HFF-Myc (cell line): Measurements from ENCODE around the gene COMMD1.

Source experiments
- DNase-seq: peaks from one replicate; pipeline ENCODE4 v3.0.0-alpha.2; 2011; ENCODE audit warnings: low read depth; ENCODE audit errors: extremely low read depth
- H3K4me3 ChIP-seq: replicated peaks from 2 replicates; pipeline ENCODE4 v1.5.1; 2011; ENCODE audit warnings: low read depth, mild to moderate bottlenecking, control low read depth, low read length
- TF ChIP-seq, protein P1 (sequence below): IDR thresholded peaks from 2 replicates; pipeline ENCODE4 v1.5.1; 2012; ENCODE audit warnings: mild to moderate bottlenecking, low read depth, low read length, control low read depth; ENCODE audit errors: missing control alignments

COMMD1 gene

DNA sequence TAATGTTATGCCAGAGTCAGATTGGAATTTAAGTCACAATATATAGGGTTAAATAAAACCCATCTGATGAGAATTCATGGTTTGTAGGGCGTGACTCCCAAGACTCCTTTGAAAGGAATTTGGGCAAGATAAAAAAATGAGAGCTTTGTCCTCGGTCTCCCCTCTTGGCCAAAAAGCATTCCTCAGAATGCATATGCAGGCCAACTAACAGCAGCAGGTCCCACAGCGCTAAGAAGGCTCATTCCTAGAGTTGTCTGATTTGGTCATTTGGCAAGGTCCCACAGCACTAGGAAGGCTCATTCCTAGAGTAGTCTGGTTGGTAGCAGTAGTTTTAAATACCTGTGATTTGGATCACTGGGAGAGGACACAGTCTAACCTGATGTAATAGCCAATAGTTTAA, 184.2 kb downstream of the COMMD1 start:
- no peak overlapping the region for H3K4me3 ChIP-seq
- DNase-seq: no peak
- TF ChIP-seq, protein P1, sequence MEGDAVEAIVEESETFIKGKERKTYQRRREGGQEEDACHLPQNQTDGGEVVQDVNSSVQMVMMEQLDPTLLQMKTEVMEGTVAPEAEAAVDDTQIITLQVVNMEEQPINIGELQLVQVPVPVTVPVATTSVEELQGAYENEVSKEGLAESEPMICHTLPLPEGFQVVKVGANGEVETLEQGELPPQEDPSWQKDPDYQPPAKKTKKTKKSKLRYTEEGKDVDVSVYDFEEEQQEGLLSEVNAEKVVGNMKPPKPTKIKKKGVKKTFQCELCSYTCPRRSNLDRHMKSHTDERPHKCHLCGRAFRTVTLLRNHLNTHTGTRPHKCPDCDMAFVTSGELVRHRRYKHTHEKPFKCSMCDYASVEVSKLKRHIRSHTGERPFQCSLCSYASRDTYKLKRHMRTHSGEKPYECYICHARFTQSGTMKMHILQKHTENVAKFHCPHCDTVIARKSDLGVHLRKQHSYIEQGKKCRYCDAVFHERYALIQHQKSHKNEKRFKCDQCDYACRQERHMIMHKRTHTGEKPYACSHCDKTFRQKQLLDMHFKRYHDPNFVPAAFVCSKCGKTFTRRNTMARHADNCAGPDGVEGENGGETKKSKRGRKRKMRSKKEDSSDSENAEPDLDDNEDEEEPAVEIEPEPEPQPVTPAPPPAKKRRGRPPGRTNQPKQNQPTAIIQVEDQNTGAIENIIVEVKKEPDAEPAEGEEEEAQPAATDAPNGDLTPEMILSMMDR: no peak

DNA sequence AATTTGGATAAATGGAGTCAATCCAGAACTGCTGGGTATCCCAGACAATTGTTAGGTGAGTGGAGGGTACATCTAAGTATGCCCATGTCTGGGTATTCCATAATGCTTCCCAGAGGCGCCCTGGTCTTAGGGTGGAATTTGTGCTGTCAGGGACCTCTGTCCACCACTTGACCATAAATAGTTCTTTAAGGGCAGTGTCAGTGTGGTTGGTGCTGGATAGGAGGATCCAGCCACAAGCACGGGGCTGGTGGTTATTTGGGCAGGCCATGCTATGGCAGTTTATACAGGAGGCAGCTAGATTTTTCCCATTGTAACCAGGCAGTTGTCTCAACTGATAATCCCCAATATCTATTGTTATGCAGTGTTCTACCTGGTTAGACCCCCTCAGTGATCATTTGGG, 186.0 kb downstream of the COMMD1 start:
- H3K4me3 ChIP-seq: no peak overlapping the region
- TF ChIP-seq, protein P1: no peak

DNA sequence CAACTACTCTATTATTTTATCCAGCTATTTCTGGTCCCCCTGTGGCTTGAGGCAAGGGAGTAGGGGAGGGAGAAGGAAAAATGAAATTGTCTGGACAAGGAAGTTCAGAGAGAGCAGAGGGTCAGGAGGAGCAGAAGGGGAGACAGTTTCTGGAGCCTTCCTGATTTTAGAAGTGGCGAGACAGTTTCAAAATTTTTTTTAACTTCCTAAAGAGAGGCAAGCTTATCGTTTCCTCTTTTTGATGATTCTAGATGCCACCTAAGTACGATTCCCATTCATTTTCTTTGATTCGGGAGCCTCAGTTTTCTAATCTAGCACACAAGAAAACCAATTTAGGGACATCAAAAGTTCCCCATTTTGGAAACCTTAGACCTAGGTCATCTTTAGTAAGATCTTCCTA, 193.6 kb downstream of the COMMD1 start:
- H3K4me3 ChIP-seq: no peak overlapping the region
- DNase-seq: no peak
- TF ChIP-seq, protein P1: no peak

More for the DNA sequence above, 186.0 kb downstream of the COMMD1 start:
- no peak for DNase-seq

DNA sequence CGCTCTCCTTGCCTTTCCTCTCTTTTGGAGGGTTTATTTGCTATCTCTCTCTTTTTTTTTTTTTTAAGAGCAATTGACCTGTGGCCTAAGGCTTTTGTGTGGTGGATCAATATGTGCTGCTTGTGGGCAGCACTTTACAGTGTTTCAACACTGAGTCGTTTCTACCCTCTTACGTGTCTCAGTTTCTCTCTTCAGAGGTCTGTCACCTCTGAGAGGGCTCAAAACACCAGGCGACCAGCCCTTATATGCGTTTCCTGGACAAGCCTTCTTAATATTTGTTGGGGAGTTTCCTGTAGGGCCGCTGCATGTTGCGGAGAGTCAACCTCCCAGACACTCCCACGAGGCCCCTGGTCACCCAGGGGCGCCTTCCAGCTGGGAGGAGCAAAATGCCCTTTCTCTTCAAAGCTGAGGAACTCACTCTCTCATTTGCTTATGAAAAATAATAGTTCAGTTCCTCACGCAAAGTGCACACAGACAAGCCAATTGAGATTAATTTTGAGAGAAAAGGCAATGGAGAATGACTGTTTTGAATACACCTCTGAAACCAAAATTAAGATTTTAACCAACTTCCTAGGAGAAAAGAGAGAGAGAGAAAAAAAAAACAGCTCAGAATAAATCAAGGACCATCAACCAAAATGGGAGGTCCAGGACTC, 194.2 kb downstream of the COMMD1 start:
- DNase-seq: no peak
- TF ChIP-seq, protein P1: no peak
- H3K4me3 ChIP-seq: no peak overlapping the region

DNA sequence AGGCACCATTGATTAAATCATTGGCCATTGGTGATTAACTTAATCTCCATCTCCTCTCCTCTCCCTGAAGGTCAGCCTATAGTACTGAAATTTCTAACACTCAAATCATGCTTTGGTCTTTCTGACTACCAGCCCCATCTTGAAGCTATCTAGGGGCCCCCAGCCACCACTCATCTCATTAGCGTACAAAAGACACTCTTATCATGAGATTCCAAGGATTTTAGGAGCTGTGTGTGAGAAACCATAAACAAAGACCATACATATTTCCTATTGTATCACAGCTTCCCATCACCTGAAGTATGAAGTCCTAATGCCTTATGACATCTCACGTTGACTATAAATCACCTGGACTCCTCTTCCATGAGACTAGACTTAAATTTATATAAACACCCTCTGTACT, 196.4 kb downstream of the COMMD1 start:
- DNase-seq: no peak
- no peak overlapping the region for H3K4me3 ChIP-seq
- TF ChIP-seq, protein P1: no peak

DNA sequence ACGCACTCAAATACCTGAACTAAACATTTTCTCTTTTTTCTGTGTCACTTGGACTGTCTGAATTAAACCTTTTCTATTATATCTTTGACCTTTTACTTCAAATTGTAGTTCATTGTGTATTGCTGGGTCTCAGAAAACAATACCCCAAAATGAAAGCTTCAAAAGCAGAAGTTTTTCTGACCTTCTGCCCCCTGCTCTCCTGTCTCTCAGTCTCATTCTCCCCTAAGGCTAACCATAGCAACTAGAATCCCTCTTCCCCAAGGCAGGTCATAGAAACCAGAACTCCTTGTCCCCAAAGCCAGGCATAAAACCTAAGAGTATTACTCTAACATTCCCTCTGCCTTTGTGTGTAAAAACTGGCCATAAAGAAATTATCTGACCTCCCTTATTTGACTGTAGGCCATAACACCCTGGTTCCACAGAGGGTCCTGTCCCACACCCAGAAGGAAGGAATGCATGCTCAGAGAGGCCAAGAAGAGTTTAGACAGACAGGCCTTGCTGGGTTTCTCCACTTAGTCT, 197.0 kb downstream of the COMMD1 start:
- no peak for DNase-seq
- TF ChIP-seq, protein P1: no peak
- no peak overlapping the region for H3K4me3 ChIP-seq

DNA sequence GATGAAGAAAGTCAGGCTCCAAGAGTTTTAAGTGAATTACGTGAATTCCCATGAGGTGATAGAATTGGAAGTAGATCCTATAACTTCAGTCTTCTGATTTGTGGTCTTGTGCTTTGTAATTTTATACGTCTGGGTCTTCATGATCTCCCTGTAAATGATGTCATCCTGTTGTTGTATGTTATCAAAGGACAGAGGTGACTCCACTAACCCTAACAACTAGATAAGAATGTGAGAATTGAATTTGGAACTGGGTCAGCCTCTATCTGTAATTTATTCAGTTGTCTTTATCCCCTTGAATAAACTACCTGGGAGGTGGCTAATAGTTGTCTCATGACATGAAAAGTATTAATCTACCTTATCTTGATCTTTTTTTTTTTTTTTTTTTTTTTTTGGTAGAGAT, 204.1 kb downstream of the COMMD1 start:
- no peak for DNase-seq
- TF ChIP-seq, protein P1: no peak
- H3K4me3 ChIP-seq: no peak overlapping the region
